Stomach (tissue), 9 donors: ENCODE measurements around the gene FLACC1. TPM values are rescaled to one million over a fixed set of nuclear protein-coding genes. Genes with fewer than 3 reads are reported as not detected.

ENCODE experiments used
- DNase-seq, 2 donors: peaks; one replicate each; pipeline versions ENCODE4 v3.0.0 to v3.0.0-alpha.2; 2013 to 2019
- H3K27ac ChIP-seq, 5 donors: fragments of 200-600 bp in 4 of 5; sonication (generic) in 4 of 5; one replicate each; pipeline ENCODE4 v1.5.1; 2013 to 2019; ENCODE audit warnings: mild to moderate bottlenecking in 1 of 5, moderate library complexity in 1 of 5
- H3K27me3 ChIP-seq, 3 donors: fragments of 200-600 bp; sonication (generic); one replicate each; pipeline ENCODE4 v1.5.1; 2017 to 2019; ENCODE audit warnings: mixed run types in 1 of 3
- H3K36me3 ChIP-seq, 4 donors: fragments of 200-600 bp; sonication (generic); 1 replicate in 3 of 4; 2 replicates in 1 of 4; pipeline ENCODE4 v1.5.1; 2016 to 2019
- H3K4me1 ChIP-seq, 4 donors: fragments of 200-600 bp; sonication (generic); one replicate each; pipeline ENCODE4 v1.5.1; 2016 to 2019
- H3K4me3 ChIP-seq, 4 donors: fragments of 200-600 bp; sonication (generic) in 3 of 4; one replicate each; pipeline ENCODE4 v1.5.1; 2016 to 2019; ENCODE audit warnings: mild to moderate bottlenecking in 1 of 4
- H3K9me3 ChIP-seq, 4 donors: fragments of 200-600 bp; sonication (generic); one replicate each; pipeline ENCODE4 v1.5.1; 2016 to 2019
- EP300 ChIP-seq: sonication (generic); formaldehyde crosslinking; IDR thresholded peaks from one replicate; pipeline ENCODE4 v1.6.1; 2017; ENCODE audit warnings: antibody characterized with exemption
- POLR2A ChIP-seq, 4 donors: fragments of 450-650 bp; IDR thresholded peaks; one replicate each; pipeline ENCODE4 v1.6.1; 2016; ENCODE audit warnings: antibody characterized with exemption in 4 of 4, control low read depth in 2 of 4, mild to moderate bottlenecking in 1 of 4, moderate library complexity in 1 of 4
- POLR2AphosphoS5 ChIP-seq, 3 donors: sonication (generic); formaldehyde crosslinking; IDR thresholded peaks; one replicate each; pipeline ENCODE4 v1.6.1; 2016; ENCODE audit warnings: antibody characterized with exemption in 3 of 3
- WGBS, 5 donors: extraction: QIAGEN DNeasy Blood & Tissue Kit in 3 of 5; methylation state at CpG; one replicate each; pipeline versions ENCODE4 v1.1.5 to v1.1.7; 2013 to 2018; 5-methylcytosine and 5-hydroxymethylcytosine counted together
- intact Hi-C: fragments of 100-400 bp; cut with DNase I; formaldehyde crosslinking; loops from one replicate; pipeline ENCODE4 v1.15.1; 2023; ENCODE audit warnings: low total_unique reads
- polyA plus RNA-seq, 3 donors: library from polyadenylated mRNA; stranded (reverse); fragments of 200-250 nt; gene quantifications; one replicate each; pipeline ENCODE4 v1.2.3, GENCODE V29; 2013
- total RNA-seq, 5 donors: library from RNA; depleted of rRNA; stranded (reverse); fragments of >200 nt; gene quantifications; one replicate each; pipeline versions ENCODE4 v1.1.0 to v1.2.3, GENCODE V29; 2014 to 2016
- TF ChIP-seq, protein P1 (sequence below), 7 experiments: fragments of 450-650 bp in 4 of 7; fragments of 200-600 bp in 3 of 7; sonication (generic) in 3 of 7; IDR thresholded peaks; one replicate each; pipeline ENCODE4 v1.5.1; 2016 to 2019; ENCODE audit warnings: antibody characterized with exemption in 7 of 7, control low read depth in 2 of 7, mild to moderate bottlenecking in 1 of 7
- donor health status: healthy with polysubstance abuse.
- donor health status: Bipolar disorder and iron deficiency.
- donor health status: healthy.

FLACC1 gene
- total and polyA plus RNA-seq, 8 donors: 0.13 to 21.6 (median 1.8) TPM; not detected in 3

DNA sequence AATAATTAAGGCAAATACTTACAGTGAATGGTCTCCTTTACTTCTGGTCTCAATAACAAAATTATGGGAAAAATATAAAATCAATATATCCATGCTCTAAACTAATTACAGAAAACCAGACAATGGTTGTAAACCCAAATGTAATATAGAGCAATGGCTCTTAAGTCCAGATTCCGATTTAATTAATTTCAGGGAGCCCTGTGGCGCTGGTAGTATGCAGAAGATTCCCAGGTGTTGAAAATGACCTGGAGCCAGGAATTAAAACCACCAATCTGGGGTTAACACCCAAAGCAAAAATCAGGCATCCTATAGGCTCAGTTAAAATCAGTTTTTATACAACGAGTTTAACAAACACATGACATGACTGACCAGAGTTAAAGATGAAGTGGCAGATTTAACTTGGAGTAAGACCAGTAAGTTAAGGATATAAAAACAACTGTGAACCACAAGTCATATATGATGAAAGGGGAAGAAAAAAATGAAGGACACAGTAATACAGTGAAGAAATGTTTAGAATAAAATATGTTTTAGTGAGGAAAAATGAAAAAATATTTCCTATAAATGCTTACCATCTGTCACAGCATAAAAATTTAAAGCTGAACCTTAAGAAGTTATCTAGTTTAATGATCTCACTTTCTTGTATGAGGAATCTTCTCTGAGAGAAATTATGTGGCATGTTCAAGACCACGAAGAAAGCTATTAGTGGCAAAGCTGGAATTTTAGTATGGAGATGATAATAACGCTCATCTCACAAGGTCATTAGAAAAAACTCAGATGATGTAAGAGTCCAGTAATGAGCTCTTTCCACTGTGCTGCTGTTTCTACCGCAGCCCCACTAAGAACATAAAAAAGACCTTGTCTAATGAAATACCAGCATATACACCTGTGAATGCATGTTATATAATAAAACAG, 45.8 kb upstream of the FLACC1 start:
- no peak for DNase-seq
- peaks cover 16 to 66% (median 41%) of the 10 kb centered on the region in 4 donors for H3K4me1 ChIP-seq
- no peaks in the 10 kb centered on the region for H3K9me3 ChIP-seq
- H3K27me3 ChIP-seq: no peaks in the 10 kb centered on the region
- peak overlapping the region in 1 of 5 donors; percentile 10 for H3K27ac ChIP-seq
- intact Hi-C loops: no loop called here
- no peak overlapping the region for H3K4me3 ChIP-seq
- TF ChIP-seq, protein P1, sequence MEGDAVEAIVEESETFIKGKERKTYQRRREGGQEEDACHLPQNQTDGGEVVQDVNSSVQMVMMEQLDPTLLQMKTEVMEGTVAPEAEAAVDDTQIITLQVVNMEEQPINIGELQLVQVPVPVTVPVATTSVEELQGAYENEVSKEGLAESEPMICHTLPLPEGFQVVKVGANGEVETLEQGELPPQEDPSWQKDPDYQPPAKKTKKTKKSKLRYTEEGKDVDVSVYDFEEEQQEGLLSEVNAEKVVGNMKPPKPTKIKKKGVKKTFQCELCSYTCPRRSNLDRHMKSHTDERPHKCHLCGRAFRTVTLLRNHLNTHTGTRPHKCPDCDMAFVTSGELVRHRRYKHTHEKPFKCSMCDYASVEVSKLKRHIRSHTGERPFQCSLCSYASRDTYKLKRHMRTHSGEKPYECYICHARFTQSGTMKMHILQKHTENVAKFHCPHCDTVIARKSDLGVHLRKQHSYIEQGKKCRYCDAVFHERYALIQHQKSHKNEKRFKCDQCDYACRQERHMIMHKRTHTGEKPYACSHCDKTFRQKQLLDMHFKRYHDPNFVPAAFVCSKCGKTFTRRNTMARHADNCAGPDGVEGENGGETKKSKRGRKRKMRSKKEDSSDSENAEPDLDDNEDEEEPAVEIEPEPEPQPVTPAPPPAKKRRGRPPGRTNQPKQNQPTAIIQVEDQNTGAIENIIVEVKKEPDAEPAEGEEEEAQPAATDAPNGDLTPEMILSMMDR (IDR thresholded peaks at IDR 0.05): no peak
- TF ChIP-seq POLR2A (IDR thresholded peaks at IDR 0.05): no peak
- no peak for TF ChIP-seq POLR2AphosphoS5 (IDR thresholded peaks at IDR 0.05)
- no peak for TF ChIP-seq EP300
- peaks cover 0 to 18% (median 11%) of the 10 kb centered on the region in 4 donors for H3K36me3 ChIP-seq
- WGBS, 5 donors: 80 to 86% (median 84%) methylated on average over 6 of the region's 6 CpGs

DNA sequence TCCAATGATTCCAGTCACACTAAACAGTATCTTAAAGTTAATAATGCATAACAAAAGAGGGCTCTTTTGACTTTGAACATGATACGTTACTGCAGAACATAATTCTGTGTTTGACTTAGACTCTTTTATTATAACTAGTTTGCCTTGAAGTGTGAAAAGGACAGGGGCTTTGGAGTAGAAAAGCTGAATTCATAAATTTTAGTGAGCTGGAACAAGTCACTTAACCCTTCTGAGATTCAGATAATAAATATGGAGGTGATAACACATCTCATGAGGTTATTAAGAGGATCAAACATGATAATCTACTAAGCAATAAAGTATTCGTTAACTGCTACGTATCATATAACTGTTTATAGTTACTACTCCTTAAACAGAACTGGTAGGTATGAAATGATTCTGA, 44.7 kb upstream of the FLACC1 start:
- H3K36me3 ChIP-seq: peaks cover 0 to 29% (median 22%) of the 10 kb centered on the region in 4 donors
- peaks cover 16 to 55% (median 38%) of the 10 kb centered on the region in 4 donors for H3K4me1 ChIP-seq
- no peaks in the 10 kb centered on the region for H3K9me3 ChIP-seq
- DNase-seq: no peak
- no peaks in the 10 kb centered on the region for H3K27me3 ChIP-seq
- intact Hi-C loops: no loop called here
- TF ChIP-seq POLR2AphosphoS5 (IDR thresholded peaks at IDR 0.05) (no peak), POLR2A (IDR thresholded peaks at IDR 0.05) (no peak), EP300 (no peak)
- TF ChIP-seq, protein P1 (IDR thresholded peaks at IDR 0.05): no peak
- no peak overlapping the region for H3K4me3 ChIP-seq
- no peak overlapping the region for H3K27ac ChIP-seq
- 68 to 81% (median 74%) methylated on average over 3 of the region's 3 CpGs for WGBS, 5 donors

DNA sequence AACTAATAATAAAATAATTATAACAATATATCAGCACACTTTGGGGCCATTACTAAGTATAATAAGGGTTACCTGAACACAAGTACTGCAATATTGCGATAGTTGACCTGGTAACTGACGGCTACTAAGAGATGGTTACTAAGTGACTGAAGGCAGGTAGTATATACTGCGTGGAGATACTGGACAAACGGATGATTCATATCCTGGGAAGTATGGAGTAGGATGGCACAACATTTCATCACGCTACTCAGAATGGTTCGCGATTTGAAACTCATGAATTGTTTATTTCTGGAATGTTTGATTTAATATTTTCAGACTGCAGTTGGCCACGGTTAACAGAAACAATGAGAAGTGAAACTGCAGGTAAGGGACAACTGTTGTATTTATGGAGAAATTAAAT, 39.5 kb upstream of the FLACC1 start:
- no peak overlapping the region for H3K27ac ChIP-seq
- TF ChIP-seq, protein P1 (IDR thresholded peaks at IDR 0.05): no peak
- TF ChIP-seq POLR2A (IDR thresholded peaks at IDR 0.05) (no peak), POLR2AphosphoS5 (IDR thresholded peaks at IDR 0.05) (no peak), EP300 (no peak)
- 83 to 96% (median 85%) methylated on average over 8 of the region's 8 CpGs for WGBS, 5 donors
- no peaks in the 10 kb centered on the region for H3K27me3 ChIP-seq
- DNase-seq: no peak
- H3K9me3 ChIP-seq: no peaks in the 10 kb centered on the region
- peaks cover 13 to 79% (median 70%) of the 10 kb centered on the region in 4 donors for H3K36me3 ChIP-seq
- peaks cover 0 to 5% (median 2%) of the 10 kb centered on the region in 4 donors for H3K4me1 ChIP-seq
- intact Hi-C loops: no loop called here
- no peak overlapping the region for H3K4me3 ChIP-seq

DNA sequence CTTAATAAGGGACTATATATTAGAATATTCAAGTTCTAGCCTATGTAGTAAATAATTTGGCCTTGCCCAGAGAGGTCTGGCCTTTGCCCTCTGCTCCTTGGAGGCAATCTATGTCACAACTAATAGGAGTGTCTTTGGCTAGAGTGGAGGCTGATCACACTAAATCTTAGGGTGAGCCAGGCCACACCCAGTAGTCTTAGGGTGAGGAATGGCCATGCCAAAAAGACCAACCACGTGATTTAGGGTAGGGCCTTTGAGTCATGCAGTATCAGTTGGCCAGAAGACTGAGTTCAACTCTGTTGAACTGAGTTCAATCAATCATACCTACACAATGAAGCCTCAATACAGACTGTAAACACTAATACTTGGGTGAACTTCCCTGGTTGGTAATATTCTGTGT, 26.0 kb upstream of the FLACC1 start:
- whole genome bisulfite sequencing, 5 donors: 27 to 63% (median 44%) methylated on average over 1 of the region's 1 CpG
- H3K27me3 ChIP-seq: no peaks in the 10 kb centered on the region
- H3K27ac ChIP-seq: no peak overlapping the region
- intact Hi-C loops: no loop called here
- DNase-seq: peak in 1 of 2 donors; percentile 41
- peaks cover 24 to 90% (median 79%) of the 10 kb centered on the region in 4 donors for H3K36me3 ChIP-seq
- TF ChIP-seq EP300 (no peak), POLR2AphosphoS5 (IDR thresholded peaks at IDR 0.05) (peak in 1 of 3 donors; percentile 32)
- no peaks in the 10 kb centered on the region for H3K9me3 ChIP-seq
- no peak overlapping the region for H3K4me3 ChIP-seq
- H3K4me1 ChIP-seq: no peaks in the 10 kb centered on the region
